ENCODE results near the gene FAHD2A. TPM values are rescaled to one million over a fixed set of nuclear protein-coding genes. Genes with fewer than 3 reads are reported as not detected.
"Not testable (repeated sequence)": the region's sequence is repeated elsewhere in the genome, so short reads cannot be mapped to it uniquely, and the experiment has no call there.

Gene FAHD2A
- total RNA-seq, 1 donor from 2014 or later, result 46.3 TPM

GRCh38 chr2:95374921-95375471 is 27.5 kb upstream of the FAHD2A start:
- intact Hi-C loops (cut with micrococcal nuclease), result no loop called here
- DNase-seq, result no peak
- ATAC-seq, result no peak

DNA sequence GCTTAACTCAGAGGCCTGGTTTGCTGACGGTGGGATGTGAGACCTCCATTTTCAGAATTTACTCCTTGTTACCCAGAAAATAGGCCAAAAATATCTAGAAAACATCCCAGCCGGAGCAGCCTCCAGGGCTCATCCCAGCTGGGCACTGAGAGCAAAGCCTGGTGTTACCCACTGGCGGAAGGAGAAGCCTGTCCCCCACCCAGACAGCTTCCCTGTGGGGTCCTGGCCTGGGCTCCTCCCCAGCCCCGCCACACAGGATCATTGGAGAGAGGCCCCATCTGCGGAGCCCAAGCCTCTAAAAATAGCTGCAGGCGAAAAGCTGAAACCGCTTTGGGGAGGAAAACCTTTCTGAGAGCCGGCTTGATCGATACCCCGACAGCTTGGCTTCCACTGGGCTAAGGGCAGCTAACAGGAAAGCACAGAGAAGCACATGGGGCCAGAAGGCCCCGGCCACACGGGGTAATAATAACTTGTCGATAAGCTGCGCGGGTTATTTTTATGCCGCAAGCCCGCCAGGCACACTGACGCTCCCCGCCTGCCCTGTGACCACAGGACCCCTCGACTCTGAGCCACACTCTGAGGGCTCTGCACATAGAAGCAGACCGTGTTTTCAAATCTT is 26.9 kb upstream of the FAHD2A start:
- DNase-seq (no peak), ATAC-seq (peak; percentile 56)
- intact Hi-C loops (cut with micrococcal nuclease), result no loop called here

DNA sequence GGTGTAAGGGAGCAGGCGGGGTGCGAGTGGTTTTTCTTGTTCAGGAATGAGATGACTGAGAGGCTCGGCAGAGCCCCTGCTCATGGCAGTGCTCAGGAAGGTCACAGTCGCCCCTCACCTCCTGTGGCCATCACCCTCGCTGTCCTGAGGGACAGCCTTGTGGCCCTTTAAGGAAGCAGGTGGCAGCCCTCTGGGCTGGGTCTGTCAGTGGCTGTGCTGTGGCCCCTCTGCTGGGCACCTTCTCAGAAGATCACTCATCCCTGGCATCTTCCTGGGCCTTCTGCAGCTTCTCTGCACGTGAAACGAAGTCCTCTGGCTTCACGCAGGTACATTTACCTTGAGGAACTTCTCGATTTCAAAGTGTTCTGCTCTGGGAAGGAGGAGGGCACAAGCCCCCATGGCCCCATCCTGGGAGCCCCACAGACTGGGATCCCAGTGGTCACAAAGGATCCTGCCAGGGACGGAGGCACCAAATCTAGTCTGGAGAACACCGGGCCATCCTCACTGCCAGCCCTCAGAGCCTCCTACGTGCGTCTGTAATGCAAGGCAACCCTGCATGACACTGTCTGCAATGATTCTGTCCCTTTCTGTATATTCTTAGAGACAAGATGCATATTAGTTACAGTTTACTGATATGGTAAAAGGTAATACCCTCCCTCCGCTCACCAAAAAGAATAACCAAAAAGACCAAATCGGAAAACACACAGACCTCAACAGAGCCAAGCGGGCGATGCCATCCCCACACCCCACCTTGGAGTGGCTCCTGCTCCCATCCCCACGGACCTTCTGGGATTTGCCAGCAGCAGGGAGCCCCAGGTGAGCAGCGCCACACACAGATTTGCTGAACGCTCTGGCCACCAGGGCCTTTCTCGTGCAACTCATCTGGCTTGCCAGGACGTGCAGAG is 25.9 kb upstream of the FAHD2A start:
- DNase-seq (no peak), ATAC-seq (no peak)
- intact Hi-C loops (cut with micrococcal nuclease), result no loop called here

GRCh38 chr2:95377216-95378123 is 25.0 kb upstream of the FAHD2A start:
- no peak for ATAC-seq
- DNase-seq, result no peak
- intact Hi-C loops (cut with micrococcal nuclease), result no loop called here

GRCh38 chr2:95378281-95378680 is 24.2 kb upstream of the FAHD2A start:
- DNase-seq; ATAC-seq; intact Hi-C loops (cut with micrococcal nuclease): not testable (repeated sequence)

DNA sequence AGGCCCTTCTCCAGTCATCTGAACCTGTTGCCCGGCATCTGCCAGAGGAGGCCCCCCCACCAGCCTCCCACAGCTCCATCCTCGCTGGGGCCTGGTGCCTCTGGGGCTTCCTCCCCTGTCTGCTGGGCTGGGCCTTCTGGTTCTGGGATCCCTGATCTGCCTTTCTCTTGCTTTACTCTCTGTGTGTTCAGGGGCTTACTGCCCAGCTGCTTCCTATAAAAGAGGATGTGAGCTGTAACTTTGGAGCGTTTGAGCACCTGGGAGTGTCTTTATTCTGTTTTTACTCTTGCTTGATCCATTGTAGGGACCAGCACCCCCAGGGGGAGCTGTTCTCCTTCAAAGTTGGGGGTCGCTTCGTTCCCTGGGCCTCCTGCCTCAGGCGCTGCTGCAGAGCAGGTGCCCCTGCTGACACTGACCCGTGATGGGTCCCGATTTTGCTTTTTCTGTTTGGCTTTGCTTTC is 23.1 kb upstream of the FAHD2A start:
- intact Hi-C loops (cut with micrococcal nuclease), result no loop called here
- DNase-seq (no peak), ATAC-seq (no peak)

- ATAC-seq (no peak), DNase-seq (no peak)
- intact Hi-C loops (cut with micrococcal nuclease), result no loop called here
These were observed 22.2 kb upstream of the FAHD2A start for GRCh38 chr2:95380280-95380679.

DNA sequence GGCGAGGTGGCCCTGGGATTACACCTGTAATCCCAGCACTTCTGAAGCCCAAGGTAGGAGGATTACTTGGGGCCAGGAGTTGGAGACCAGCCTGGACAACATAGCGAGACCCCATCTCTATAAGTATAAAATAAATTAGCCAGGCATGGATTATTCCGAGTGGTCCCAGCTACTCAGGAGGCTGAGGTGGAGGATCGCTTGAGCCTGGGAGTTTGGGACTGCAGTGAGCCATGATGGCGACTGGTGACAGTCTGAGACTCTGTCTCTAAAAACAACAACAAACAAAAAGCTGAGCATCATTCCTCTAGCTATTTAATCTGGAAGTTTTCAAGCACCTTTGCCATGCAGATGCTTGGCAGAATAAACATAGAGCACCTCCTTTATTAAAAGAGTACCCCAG is 21.8 kb upstream of the FAHD2A start:
- DNase-seq (no peak), ATAC-seq (no peak)
- intact Hi-C loops (cut with micrococcal nuclease), result no loop called here

DNA sequence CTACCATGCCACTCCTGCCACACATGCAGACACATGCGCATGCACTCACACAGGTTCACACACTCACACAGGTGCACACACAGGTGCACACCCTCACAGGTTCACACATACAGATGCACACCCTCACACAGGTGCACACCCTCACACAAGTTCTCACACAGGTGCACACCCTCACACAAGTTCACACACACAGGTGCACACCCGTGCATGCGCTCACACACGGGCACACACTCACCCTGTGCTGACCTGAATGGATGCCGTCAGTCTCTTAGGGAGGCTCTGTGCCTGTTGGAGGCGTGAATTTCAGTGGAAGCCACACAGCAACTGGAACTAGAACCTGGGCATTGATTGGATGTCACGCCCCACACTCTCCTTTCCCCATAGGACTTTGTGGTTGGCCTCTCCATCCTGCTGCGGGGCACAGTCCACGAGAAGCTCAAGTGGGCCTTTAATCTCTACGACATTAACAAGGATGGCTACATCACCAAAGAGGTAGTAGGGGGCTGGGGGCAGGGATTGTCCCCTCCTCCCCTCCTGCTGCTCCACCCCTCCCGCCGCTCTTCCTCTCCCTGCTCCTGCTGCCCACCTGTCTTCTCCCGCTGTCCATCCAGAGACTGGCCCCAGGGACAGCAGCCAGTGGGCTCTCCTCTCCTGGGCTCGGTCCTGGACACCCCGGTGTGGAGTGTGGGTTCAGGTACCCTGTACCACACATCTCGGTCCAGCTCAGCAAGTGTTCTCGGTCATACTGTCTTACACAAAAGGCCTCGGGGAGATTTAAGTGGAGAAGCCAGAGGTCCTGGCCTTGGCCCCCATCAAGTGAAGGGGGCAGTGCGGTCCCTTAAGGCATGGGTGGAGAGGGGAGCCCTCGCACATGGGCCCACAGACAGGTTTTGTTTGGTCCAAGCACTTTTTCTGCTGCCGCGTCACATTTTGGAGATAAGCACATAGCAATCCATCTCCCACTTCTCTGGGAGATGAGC is 21.0 kb upstream of the FAHD2A start:
- DNase-seq (no peak), ATAC-seq (no peak)
- intact Hi-C loops (cut with micrococcal nuclease), result no loop called here

GRCh38 chr2:95382192-95382591 is 20.3 kb upstream of the FAHD2A start:
- no peak for ATAC-seq
- no peak for DNase-seq
- intact Hi-C loops (cut with micrococcal nuclease), result no loop called here

- DNase-seq, result no peak
- no peak for ATAC-seq
- intact Hi-C loops (cut with micrococcal nuclease), result no loop called here
These were observed 19.5 kb upstream of the FAHD2A start for GRCh38 chr2:95382686-95383634.

- ATAC-seq (no peak), DNase-seq (no peak)
- intact Hi-C loops (cut with micrococcal nuclease), result no loop called here
These were observed 18.9 kb upstream of the FAHD2A start for GRCh38 chr2:95383635-95384027.

DNA sequence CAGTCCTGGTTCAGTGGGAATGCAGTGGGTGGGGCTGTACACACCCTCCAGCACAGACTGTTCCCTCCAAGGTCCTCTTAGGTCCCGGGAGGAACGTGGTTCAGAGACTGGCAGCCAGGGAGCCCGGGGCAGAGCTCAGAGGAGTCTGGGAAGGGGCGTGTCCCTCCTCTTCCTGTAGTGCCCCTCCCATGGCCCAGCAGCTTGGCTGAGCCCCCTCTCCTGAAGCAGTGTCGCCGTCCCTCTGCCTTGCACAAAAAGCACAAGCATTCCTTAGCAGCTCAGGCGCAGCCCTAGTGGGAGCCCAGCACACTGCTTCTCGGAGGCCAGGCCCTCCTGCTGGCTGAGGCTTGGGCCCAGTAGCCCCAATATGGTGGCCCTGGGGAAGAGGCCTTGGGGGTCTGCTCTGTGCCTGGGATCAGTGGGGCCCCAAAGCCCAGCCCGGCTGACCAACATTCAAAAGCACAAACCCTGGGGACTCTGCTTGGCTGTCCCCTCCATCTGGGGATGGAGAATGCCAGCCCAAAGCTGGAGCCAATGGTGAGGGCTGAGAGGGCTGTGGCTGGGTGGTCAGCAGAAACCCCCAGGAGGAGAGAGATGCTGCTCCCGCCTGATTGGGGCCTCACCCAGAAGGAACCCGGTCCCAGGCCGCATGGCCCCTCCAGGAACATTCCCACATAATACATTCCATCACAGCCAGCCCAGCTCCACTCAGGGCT is 17.5 kb upstream of the FAHD2A start:
- intact Hi-C loops (cut with micrococcal nuclease), result no loop called here
- ATAC-seq, result peak; percentile 72
- peak; percentile 62 for DNase-seq

DNA sequence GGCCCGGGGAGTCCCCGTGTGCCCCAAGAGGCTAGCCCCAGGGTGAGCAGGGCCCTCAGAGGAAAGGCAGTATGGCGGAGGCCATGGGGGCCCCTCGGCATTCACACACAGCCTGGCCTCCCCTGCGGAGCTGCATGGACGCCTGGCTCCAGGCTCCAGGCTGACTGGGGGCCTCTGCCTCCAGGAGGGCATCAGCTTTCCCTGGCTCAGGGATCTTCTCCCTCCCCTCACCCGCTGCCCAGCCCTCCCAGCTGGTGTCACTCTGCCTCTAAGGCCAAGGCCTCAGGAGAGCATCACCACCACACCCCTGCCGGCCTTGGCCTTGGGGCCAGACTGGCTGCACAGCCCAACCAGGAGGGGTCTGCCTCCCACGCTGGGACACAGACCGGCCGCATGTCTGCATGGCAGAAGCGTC is 16.9 kb upstream of the FAHD2A start:
- ATAC-seq (peak; percentile 3), DNase-seq (no peak)
- intact Hi-C loops (cut with micrococcal nuclease), result no loop called here

- ATAC-seq (no peak), DNase-seq (no peak)
- intact Hi-C loops (cut with micrococcal nuclease), result no loop called here
These were observed 16.5 kb upstream of the FAHD2A start for GRCh38 chr2:95386031-95386430.

GRCh38 chr2:95387358-95387757 is 15.2 kb upstream of the FAHD2A start:
- DNase-seq (no peak), ATAC-seq (no peak)
- intact Hi-C loops (cut with micrococcal nuclease), result no loop called here

Data from left ventricle myocardium superior (tissue), 1 donor.